Calu3 (cell line): ENCODE data around the gene ARHGAP22. TPM values are rescaled to one million over a fixed set of nuclear protein-coding genes. Genes with fewer than 3 reads are reported as not detected.

Source experiments
- BruUV-seq: library from RNA; stranded (reverse); fragments of 400-500 nt; replicated peaks from 2 replicates; lab custom pipeline; 2021; lab: Mats Ljungman, UMichigan
- CTCF ChIA-PET: fragments of 300-600 bp; sonication (Branson Sonifier 250); formaldehyde crosslinking; loops from one replicate; lab custom pipeline; 2022; ENCODE audit warnings: antibody characterized with exemption; lab: Charles Lee
- DNase-seq: peaks from one replicate; pipeline ENCODE4 v3.0.0; 2022
- H3K27ac Mint-ChIP-seq: one replicate; pipeline ENCODE4 v1.8.0; 2022; ENCODE audit warnings: mixed read lengths; ENCODE audit not compliant: unreplicated experiment
- H3K27me3 Mint-ChIP-seq: one replicate; pipeline ENCODE4 v1.8.0; 2022; ENCODE audit warnings: mixed read lengths; ENCODE audit not compliant: unreplicated experiment
- H3K36me3 Mint-ChIP-seq: one replicate; pipeline ENCODE4 v1.8.0; 2022; ENCODE audit warnings: mild to moderate bottlenecking, moderate library complexity, mixed read lengths; ENCODE audit not compliant: insufficient read depth, unreplicated experiment
- H3K4me1 Mint-ChIP-seq: one replicate; pipeline ENCODE4 v1.8.0; 2022; ENCODE audit warnings: mild to moderate bottlenecking, low read depth, mixed read lengths; ENCODE audit not compliant: unreplicated experiment
- H3K4me3 Mint-ChIP-seq: one replicate; pipeline ENCODE4 v1.8.0; 2022; ENCODE audit warnings: mild to moderate bottlenecking, low read depth, moderate library complexity, mixed read lengths; ENCODE audit not compliant: unreplicated experiment
- H3K9me3 Mint-ChIP-seq: one replicate; pipeline ENCODE4 v1.8.0; 2022; ENCODE audit warnings: low read depth, mixed read lengths; ENCODE audit not compliant: unreplicated experiment
- CTCF ChIP-seq: fragments of 200-600 bp; IDR thresholded peaks from one replicate; pipeline ENCODE4 v1.8.0; 2022; ENCODE audit warnings: antibody characterized with exemption; ENCODE audit not compliant: unreplicated experiment
- intact Hi-C: fragments of 100-400 bp; cut with micrococcal nuclease; formaldehyde crosslinking; loops from one replicate; pipeline ENCODE4 v1.10.0; 2022; ENCODE audit not compliant: unreplicated experiment
- total RNA-seq: library from RNA; stranded (reverse); gene quantifications from 2 replicates; pipeline ENCODE4 v1.2.3, GENCODE V29; 2022

Gene ARHGAP22
- total RNA-seq, 1 experiment from 2014 or later = 1.0 TPM

GRCh38 chr10:48610585-48611093, 5.8 kb upstream of the ARHGAP22 start:
- Mint-ChIP-seq H3K4me3 (no peak overlapping the region), H3K4me1 (no peaks in the 10 kb centered on the region), H3K36me3 (no peaks in the 10 kb centered on the region), H3K27me3 (peaks cover 83% of the 10 kb centered on the region), H3K9me3 (no peaks in the 10 kb centered on the region), H3K27ac (no peak overlapping the region)
- no TSS peak for BruUV-seq
- CTCF ChIA-PET = no interaction called here
- TF ChIP-seq CTCF = no peak
- no peak for DNase-seq
- intact Hi-C loops = no loop called here

GRCh38 chr10:48609899-48610584, 5.2 kb upstream of the ARHGAP22 start:
- H3K4me1 Mint-ChIP-seq = no peaks in the 10 kb centered on the region
- intact Hi-C loops = loop anchor here (5.0 kb wide), 1 partner anchor 58 kb away; no protein-coding TSS in a partner anchor
- no TSS peak for BruUV-seq
- H3K4me3 Mint-ChIP-seq = no peak overlapping the region
- DNase-seq = no peak
- H3K36me3 Mint-ChIP-seq = no peaks in the 10 kb centered on the region
- peaks cover 83% of the 10 kb centered on the region for H3K27me3 Mint-ChIP-seq
- CTCF ChIA-PET = interaction anchor here (0.5 to 1.3 kb wide), 2 partner anchors 10 to 48 kb away, joined by 4 to 5 read pairs; no protein-coding TSS in a partner anchor
- no peak overlapping the region for H3K27ac Mint-ChIP-seq
- no peak for TF ChIP-seq CTCF
- H3K9me3 Mint-ChIP-seq = no peaks in the 10 kb centered on the region

GRCh38 chr10:48609441-48609840, 4.6 kb upstream of the ARHGAP22 start:
- Mint-ChIP-seq H3K4me3 (no peak overlapping the region), H3K27ac (no peak overlapping the region), H3K36me3 (no peaks in the 10 kb centered on the region), H3K27me3 (peaks cover 86% of the 10 kb centered on the region), H3K9me3 (no peaks in the 10 kb centered on the region), H3K4me1 (no peaks in the 10 kb centered on the region)
- intact Hi-C loops = loop anchor here (5.0 kb wide), 1 partner anchor 57 kb away; no protein-coding TSS in a partner anchor
- TF ChIP-seq CTCF = no peak
- CTCF ChIA-PET = interaction anchor here (0.5 to 1.3 kb wide), 2 partner anchors 10 to 49 kb away, joined by 4 to 5 read pairs; no protein-coding TSS in a partner anchor
- no TSS peak for BruUV-seq
- DNase-seq = no peak

- no peak for TF ChIP-seq CTCF
- H3K27me3 Mint-ChIP-seq = peaks cover 86% of the 10 kb centered on the region
- no peak overlapping the region for H3K27ac Mint-ChIP-seq
- H3K9me3 Mint-ChIP-seq = no peaks in the 10 kb centered on the region
- DNase-seq = no peak
- H3K36me3 Mint-ChIP-seq = no peaks in the 10 kb centered on the region
- no peak overlapping the region for H3K4me3 Mint-ChIP-seq
- BruUV-seq = no TSS peak
- CTCF ChIA-PET = interaction anchor here (0.5 to 1.6 kb wide), 3 partner anchors 11 to 49 kb away, joined by 4 to 5 read pairs (median 4); no protein-coding TSS in a partner anchor
- intact Hi-C loops = loop anchor here (5.0 kb wide), 1 partner anchor 57 kb away; no protein-coding TSS in a partner anchor
- no peaks in the 10 kb centered on the region for H3K4me1 Mint-ChIP-seq
Observed at GRCh38 chr10:48608976-48609375, 4.1 kb upstream of the ARHGAP22 start.
